Right kidney (tissue), 1 donor: Measurements from ENCODE around the gene MTAP.

Experiments used
- DNase-seq: peaks from one replicate; pipeline ENCODE4 v3.0.0-alpha.2; 2016

MTAP gene

GRCh38 chr9:21969951-21970799, 167.7 kb downstream of the MTAP start:
- no peak for DNase-seq

GRCh38 chr9:21970800-21971640, 168.6 kb downstream of the MTAP start:
- peak; percentile 56 for DNase-seq

GRCh38 chr9:21972361-21972760, 169.9 kb downstream of the MTAP start:
- no peak for DNase-seq

GRCh38 chr9:21974343-21974721, 171.9 kb downstream of the MTAP start:
- peak; percentile 63 for DNase-seq

- DNase-seq = peak; percentile 69
These were observed 172.4 kb downstream of the MTAP start for GRCh38 chr9:21974722-21975409.

- DNase-seq = no peak
These were observed 174.0 kb downstream of the MTAP start for GRCh38 chr9:21976334-21976875.

GRCh38 chr9:21982391-21982790, 180.0 kb downstream of the MTAP start:
- DNase-seq = no peak

GRCh38 chr9:21982861-21983560, 180.6 kb downstream of the MTAP start:
- DNase-seq = no peak

- no peak for DNase-seq
These were observed 181.1 kb downstream of the MTAP start for GRCh38 chr9:21983561-21983935.

GRCh38 chr9:21984101-21984500, 181.7 kb downstream of the MTAP start:
- no peak for DNase-seq

GRCh38 chr9:21985964-21986667, 183.7 kb downstream of the MTAP start:
- DNase-seq = no peak
